Measurements from ENCODE around the gene NUP188. TPM values are rescaled to one million over a fixed set of nuclear protein-coding genes. Genes with fewer than 3 reads are reported as not detected.
A peak's percentile ranks its signal among the peaks of the same experiment; 100 is the strongest.

Gene NUP188
- total RNA-seq, 1 donor from 2014 or later, result 15.9 TPM

GRCh38 chr9:129036923-129037766 is 89.6 kb downstream of the NUP188 start:
- peaks cover 21% of the 10 kb centered on the region for H3K36me3 ChIP-seq
- peaks cover 47% of the 10 kb centered on the region for H3K4me1 ChIP-seq
- DNase-seq, result no peak
- no peak for TF ChIP-seq CTCF (IDR thresholded peaks at IDR 0.05; ENCODE audit: borderline replicate concordance)
- intact Hi-C loops (cut with micrococcal nuclease), result no loop called here
- H3K27me3 ChIP-seq (ENCODE audit: low read depth), result no peaks in the 10 kb centered on the region
- no peaks in the 10 kb centered on the region for H3K9me3 ChIP-seq (replicated peaks)
- peak overlapping the region; percentile 92 for H3K27ac ChIP-seq (replicated peaks)
- peak overlapping the region; percentile 100 for H3K4me3 ChIP-seq

GRCh38 chr9:129037767-129038098 is 90.2 kb downstream of the NUP188 start:
- H3K9me3 ChIP-seq (replicated peaks), result no peaks in the 10 kb centered on the region
- DNase-seq, result no peak
- intact Hi-C loops (cut with micrococcal nuclease), result no loop called here
- H3K36me3 ChIP-seq, result peaks cover 27% of the 10 kb centered on the region
- no peak for TF ChIP-seq CTCF (IDR thresholded peaks at IDR 0.05; ENCODE audit: borderline replicate concordance)
- H3K27me3 ChIP-seq (ENCODE audit: low read depth), result no peaks in the 10 kb centered on the region
- peaks cover 47% of the 10 kb centered on the region for H3K4me1 ChIP-seq
- peak overlapping the region; percentile 92 for H3K27ac ChIP-seq (replicated peaks)
- H3K4me3 ChIP-seq, result peak overlapping the region; percentile 100

DNA sequence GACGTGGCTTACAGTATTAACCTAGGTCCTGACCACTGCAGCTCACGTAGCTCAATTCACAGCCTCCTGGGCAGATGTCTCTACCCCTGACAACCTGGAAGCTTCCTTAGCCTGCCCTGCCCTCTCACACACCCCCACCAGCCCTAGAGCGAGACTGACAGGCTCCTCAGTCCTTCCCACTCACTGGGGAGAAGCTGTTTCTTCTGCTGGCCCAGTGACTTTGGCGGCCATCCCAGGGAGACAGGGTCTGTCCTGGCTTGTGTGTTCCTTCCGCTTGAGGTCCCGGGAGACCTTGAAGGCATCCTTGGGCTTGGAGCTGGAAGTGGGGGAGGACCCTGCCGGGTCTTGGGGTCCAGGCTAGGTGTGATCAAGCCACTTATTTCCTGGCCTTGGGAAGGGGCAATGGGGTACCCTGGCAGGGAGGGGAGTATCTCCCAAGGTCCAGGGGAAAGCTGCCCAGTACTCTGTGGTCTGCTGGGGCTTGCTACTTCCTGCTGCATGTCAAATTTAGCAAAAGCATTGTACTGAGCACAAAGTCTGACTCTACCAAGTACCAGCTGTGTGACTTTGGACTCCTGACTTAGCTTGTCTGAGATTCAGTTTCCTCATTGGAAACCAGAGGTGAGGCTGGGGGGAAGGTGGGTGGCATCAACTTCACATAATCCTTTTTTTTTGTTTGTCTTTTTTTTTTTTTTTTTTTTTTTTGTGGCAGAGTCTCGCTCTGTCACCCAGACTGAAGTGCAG is 90.8 kb downstream of the NUP188 start:
- H3K27ac ChIP-seq (replicated peaks), result peak overlapping the region; percentile 92
- H3K4me1 ChIP-seq, result peaks cover 47% of the 10 kb centered on the region
- DNase-seq, result peak; percentile 73
- no peaks in the 10 kb centered on the region for H3K27me3 ChIP-seq (ENCODE audit: low read depth)
- H3K36me3 ChIP-seq, result peaks cover 31% of the 10 kb centered on the region
- H3K9me3 ChIP-seq (replicated peaks), result no peaks in the 10 kb centered on the region
- peak overlapping the region; percentile 100 for H3K4me3 ChIP-seq
- TF ChIP-seq CTCF (IDR thresholded peaks at IDR 0.05; ENCODE audit: borderline replicate concordance), result no peak
- intact Hi-C loops (cut with micrococcal nuclease), result no loop called here

DNA sequence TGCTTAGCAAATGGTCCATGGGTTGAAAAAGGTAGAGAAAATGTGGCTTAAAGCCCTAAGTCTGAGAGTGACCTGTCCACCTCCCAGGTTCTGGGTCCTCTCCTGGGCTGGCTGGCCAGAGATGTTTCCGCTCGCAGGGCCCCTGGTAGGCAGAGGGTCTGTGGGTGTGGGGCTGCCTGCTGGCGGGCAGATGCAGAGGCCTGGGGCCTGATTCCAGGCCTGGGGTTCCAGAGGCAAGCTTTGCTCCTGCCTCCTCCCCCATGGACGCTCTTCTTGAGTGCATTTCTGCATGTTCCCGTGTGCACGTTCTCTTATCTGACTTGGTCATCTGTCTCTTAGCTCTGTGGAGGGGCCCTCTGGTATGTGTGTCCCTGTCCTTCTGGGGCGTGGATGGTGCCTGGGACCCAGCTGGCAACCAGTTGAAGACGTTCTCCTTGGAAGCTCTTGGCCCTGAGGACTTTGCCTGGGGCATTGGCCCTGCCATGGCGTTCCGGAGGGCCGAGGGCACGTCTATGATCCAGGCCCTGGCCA is 92.7 kb downstream of the NUP188 start:
- TF ChIP-seq CTCF (IDR thresholded peaks at IDR 0.05; ENCODE audit: borderline replicate concordance), result no peak
- Histone ChIP-seq H3K4me3 (no peak overlapping the region), H3K27ac (replicated peaks) (no peak overlapping the region), H3K36me3 (peaks cover 50% of the 10 kb centered on the region), H3K4me1 (peaks cover 47% of the 10 kb centered on the region), H3K9me3 (replicated peaks) (no peaks in the 10 kb centered on the region), H3K27me3 (ENCODE audit: low read depth) (no peaks in the 10 kb centered on the region)
- DNase-seq, result no peak
- intact Hi-C loops (cut with micrococcal nuclease), result no loop called here

DNA sequence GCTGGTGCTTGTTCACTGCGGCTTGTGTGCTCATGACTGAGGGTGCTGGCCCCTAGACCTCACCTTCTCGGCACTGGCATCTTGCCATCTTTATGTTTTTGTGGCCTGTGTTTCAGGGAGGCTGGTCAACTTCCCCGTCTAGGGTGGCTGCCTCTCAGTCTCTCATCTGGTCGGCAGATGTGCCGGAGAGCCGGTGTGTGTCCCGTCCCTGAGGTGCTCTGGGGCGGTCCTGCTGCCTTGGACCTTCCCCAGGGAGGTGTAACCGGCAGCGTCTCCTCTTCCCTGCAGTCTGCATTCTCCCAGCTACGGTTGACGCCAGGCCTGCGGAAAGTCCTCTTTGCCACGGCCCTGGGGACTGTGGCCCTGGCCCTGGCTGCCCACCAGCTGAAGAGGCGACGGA is 94.5 kb downstream of the NUP188 start:
- H3K27me3 ChIP-seq (ENCODE audit: low read depth), result no peaks in the 10 kb centered on the region
- DNase-seq, result no peak
- no peaks in the 10 kb centered on the region for H3K9me3 ChIP-seq (replicated peaks)
- no peak for TF ChIP-seq CTCF (IDR thresholded peaks at IDR 0.05; ENCODE audit: borderline replicate concordance)
- intact Hi-C loops (cut with micrococcal nuclease), result no loop called here
- H3K27ac ChIP-seq (replicated peaks), result no peak overlapping the region
- H3K4me1 ChIP-seq, result peaks cover 34% of the 10 kb centered on the region
- H3K4me3 ChIP-seq, result no peak overlapping the region
- peaks cover 69% of the 10 kb centered on the region for H3K36me3 ChIP-seq

All from left ventricle myocardium inferior (tissue), 1 donor.